NCI-H2171 (cell line): ENCODE results near the gene EBF4.

ENCODE experiments used
- DNase-seq: peaks from one replicate; lab custom pipeline; 2025; lab: John Stamatoyannopoulos, UW

Gene EBF4

GRCh38 chr20:2692036-2692885 lies at the start of gene EBF4:
TSS of gene EBF4 (plus strand) at chr20:2692780. CDS start at chr20:2693646, 866 bp downstream.
- DNase-seq: peak; percentile 53

GRCh38 chr20:2643708-2644107 lies 48.9 kb upstream of the EBF4 start:
- DNase-seq: no peak

- DNase-seq: peak; percentile 95
Observed at GRCh38 chr20:2651772-2652723, 40.5 kb upstream of the EBF4 start, which contains the start of gene NOP56. TSS of gene NOP56 (plus strand) at chr20:2652632. CDS start at chr20:2652661, 29 bp downstream.

- DNase-seq: peak; percentile 48
Observed at GRCh38 chr20:2652724-2653555, 39.6 kb upstream of the EBF4 start.

GRCh38 chr20:2653556-2654383 lies 38.8 kb upstream of the EBF4 start:
- DNase-seq: no peak

- no peak for DNase-seq
Observed at GRCh38 chr20:2654384-2654822, 38.2 kb upstream of the EBF4 start.

GRCh38 chr20:2654831-2655230 lies 37.7 kb upstream of the EBF4 start:
- DNase-seq: no peak

GRCh38 chr20:2655331-2656116 lies 37.1 kb upstream of the EBF4 start:
- DNase-seq: no peak

- no peak for DNase-seq
Observed at GRCh38 chr20:2656471-2657117, 36.0 kb upstream of the EBF4 start.

- DNase-seq: no peak
Observed at GRCh38 chr20:2657241-2657640, 35.3 kb upstream of the EBF4 start.

GRCh38 chr20:2657674-2658073 lies 34.9 kb upstream of the EBF4 start:
- DNase-seq: no peak

- DNase-seq: no peak
Observed at GRCh38 chr20:2658414-2659354, 33.9 kb upstream of the EBF4 start.

GRCh38 chr20:2659547-2659946 lies 33.0 kb upstream of the EBF4 start:
- DNase-seq: no peak

GRCh38 chr20:2663364-2663886 lies 29.2 kb upstream of the EBF4 start:
- DNase-seq: no peak

- peak; percentile 95 for DNase-seq
Observed at GRCh38 chr20:2663887-2664719, 28.5 kb upstream of the EBF4 start, which contains the start of gene IDH3B. TSS of gene IDH3B (minus strand) at chr20:2664216. CDS start at chr20:2664188, 28 bp downstream.

- DNase-seq: no peak
Observed at GRCh38 chr20:2671977-2672376, 20.6 kb upstream of the EBF4 start.

- DNase-seq: no peak
Observed at GRCh38 chr20:2672446-2672845, 20.1 kb upstream of the EBF4 start.
